ENCODE measurements around the gene PRSS48. TPM values are rescaled to one million over a fixed set of nuclear protein-coding genes. Genes with fewer than 3 reads are reported as not detected.
"Not testable (repeated sequence)": the region's sequence is repeated elsewhere in the genome, so short reads cannot be mapped to it uniquely, and the experiment has no call there.

Gene PRSS48
- total RNA-seq, 1 donor from 2014 or later, result not detected

DNA sequence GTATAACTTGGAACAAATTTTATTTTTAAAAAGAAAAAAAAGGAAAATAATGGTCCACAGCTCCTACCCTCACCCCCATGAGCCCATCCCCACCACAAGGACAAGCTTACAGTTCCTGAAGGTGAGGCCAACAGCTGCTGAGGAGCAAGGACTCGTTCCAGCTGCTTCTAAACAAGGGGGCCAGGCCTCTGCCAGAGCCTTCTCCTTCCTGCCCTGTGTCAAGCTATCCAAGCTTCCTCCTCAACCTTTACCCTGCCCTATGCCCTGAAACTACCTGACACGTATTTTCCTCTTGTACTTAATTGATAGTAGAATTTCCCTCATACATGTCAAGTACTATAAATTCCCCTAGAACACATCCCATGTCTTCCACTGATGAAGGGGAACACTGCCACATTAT lies 39.7 kb downstream of the PRSS48 start:
- Histone ChIP-seq H3K27me3 (ENCODE audit: low read depth) (no peaks in the 10 kb centered on the region), H3K36me3 (no peaks in the 10 kb centered on the region), H3K4me1 (peaks cover 98% of the 10 kb centered on the region), H3K27ac (replicated peaks) (peak overlapping the region; percentile 89), H3K9me3 (replicated peaks) (no peaks in the 10 kb centered on the region), H3K4me3 (no peak overlapping the region)
- intact Hi-C loops (cut with micrococcal nuclease), result no loop called here
- DNase-seq, result no peak
- TF ChIP-seq, protein P1, sequence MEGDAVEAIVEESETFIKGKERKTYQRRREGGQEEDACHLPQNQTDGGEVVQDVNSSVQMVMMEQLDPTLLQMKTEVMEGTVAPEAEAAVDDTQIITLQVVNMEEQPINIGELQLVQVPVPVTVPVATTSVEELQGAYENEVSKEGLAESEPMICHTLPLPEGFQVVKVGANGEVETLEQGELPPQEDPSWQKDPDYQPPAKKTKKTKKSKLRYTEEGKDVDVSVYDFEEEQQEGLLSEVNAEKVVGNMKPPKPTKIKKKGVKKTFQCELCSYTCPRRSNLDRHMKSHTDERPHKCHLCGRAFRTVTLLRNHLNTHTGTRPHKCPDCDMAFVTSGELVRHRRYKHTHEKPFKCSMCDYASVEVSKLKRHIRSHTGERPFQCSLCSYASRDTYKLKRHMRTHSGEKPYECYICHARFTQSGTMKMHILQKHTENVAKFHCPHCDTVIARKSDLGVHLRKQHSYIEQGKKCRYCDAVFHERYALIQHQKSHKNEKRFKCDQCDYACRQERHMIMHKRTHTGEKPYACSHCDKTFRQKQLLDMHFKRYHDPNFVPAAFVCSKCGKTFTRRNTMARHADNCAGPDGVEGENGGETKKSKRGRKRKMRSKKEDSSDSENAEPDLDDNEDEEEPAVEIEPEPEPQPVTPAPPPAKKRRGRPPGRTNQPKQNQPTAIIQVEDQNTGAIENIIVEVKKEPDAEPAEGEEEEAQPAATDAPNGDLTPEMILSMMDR (IDR thresholded peaks at IDR 0.05; ENCODE audit: borderline replicate concordance), result no peak

DNA sequence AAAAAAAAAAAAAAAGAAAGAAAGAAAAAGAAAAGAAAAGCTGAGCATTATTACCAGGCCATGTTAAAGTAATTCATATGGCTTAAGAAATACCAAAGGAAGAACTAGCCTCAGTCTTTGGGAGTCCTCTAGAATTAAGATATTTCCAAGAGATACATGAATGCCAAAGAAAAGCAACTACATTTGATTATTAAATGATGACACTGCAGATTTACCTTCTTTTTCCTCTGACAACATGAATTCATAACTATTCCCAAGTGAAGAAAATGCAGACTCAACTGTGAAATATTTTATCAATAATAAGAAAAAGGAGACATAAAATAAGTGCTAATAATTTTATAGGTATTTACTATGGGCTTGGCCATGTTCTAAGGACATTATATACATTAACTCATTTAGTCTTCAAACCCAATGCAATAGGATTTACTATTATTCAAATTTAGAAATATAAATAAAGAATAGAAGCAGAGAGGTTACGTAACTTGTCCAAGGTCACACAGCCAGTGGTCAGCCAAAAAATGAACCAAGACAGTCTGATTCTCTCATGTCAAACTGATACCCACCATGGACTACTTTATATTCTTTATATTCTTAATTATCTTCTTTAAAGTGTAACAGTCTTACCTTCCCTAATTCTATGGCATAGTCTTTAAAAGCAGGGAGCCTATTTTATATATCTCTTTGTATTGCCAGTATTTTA lies 41.5 kb downstream of the PRSS48 start:
- H3K36me3 ChIP-seq, result no peaks in the 10 kb centered on the region
- peak overlapping the region; percentile 89 for H3K27ac ChIP-seq (replicated peaks)
- H3K9me3 ChIP-seq (replicated peaks), result no peaks in the 10 kb centered on the region
- H3K4me1 ChIP-seq, result peaks cover 98% of the 10 kb centered on the region
- no peaks in the 10 kb centered on the region for H3K27me3 ChIP-seq (ENCODE audit: low read depth)
- H3K4me3 ChIP-seq, result no peak overlapping the region
- TF ChIP-seq, protein P1 (IDR thresholded peaks at IDR 0.05; ENCODE audit: borderline replicate concordance), result no peak
- no peak for DNase-seq
- intact Hi-C loops (cut with micrococcal nuclease), result no loop called here

DNA sequence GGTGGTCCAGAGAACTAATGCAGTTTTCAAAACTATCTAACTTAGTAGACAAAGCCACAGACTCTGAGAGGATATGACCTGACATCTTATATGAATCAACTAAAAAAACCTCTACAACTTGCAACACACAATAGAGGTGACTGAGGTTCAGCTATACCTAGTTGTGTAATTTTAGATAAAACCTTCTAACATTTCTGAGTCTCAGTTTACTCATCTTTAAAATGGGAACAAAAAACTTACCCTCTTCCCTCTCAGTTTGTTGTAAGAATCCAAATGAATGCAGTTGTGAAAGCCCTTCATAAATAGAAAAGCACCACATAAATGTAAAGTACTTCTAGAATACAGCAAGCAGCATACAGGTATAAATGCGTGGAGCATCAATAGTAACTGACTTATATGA lies 42.5 kb downstream of the PRSS48 start:
- DNase-seq, result no peak
- Histone ChIP-seq H3K27me3 (ENCODE audit: low read depth) (no peaks in the 10 kb centered on the region), H3K4me3 (no peak overlapping the region), H3K36me3 (no peaks in the 10 kb centered on the region), H3K27ac (replicated peaks) (peak overlapping the region; percentile 94), H3K4me1 (peaks cover 98% of the 10 kb centered on the region), H3K9me3 (replicated peaks) (no peaks in the 10 kb centered on the region)
- TF ChIP-seq, protein P1 (IDR thresholded peaks at IDR 0.05; ENCODE audit: borderline replicate concordance), result no peak
- intact Hi-C loops (cut with micrococcal nuclease), result no loop called here

DNA sequence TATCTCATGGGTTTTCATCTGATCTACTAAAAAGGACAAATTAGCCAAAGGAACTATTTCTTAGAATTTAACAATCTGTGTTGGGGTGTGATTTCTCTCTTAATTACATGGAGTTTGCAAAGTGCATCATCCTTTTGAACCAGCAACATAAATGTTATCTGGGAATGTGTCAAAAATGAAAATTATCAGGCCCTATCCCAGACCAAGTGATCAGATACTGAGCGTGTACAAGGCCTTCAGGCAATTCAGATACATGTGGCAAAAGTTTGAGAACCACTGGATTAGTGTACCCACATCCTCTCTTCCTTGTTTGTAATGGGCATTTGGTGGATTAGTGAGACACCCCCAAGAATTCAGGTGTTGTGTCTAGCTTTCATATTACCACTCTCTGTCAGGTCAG lies 44.6 kb downstream of the PRSS48 start:
- H3K4me1 ChIP-seq, result peaks cover 94% of the 10 kb centered on the region
- H3K9me3 ChIP-seq (replicated peaks), result no peaks in the 10 kb centered on the region
- DNase-seq, result no peak
- TF ChIP-seq, protein P1 (IDR thresholded peaks at IDR 0.05; ENCODE audit: borderline replicate concordance), result no peak
- peak overlapping the region; percentile 77 for H3K4me3 ChIP-seq
- no peaks in the 10 kb centered on the region for H3K36me3 ChIP-seq
- no peaks in the 10 kb centered on the region for H3K27me3 ChIP-seq (ENCODE audit: low read depth)
- intact Hi-C loops (cut with micrococcal nuclease), result no loop called here
- H3K27ac ChIP-seq (replicated peaks), result peak overlapping the region; percentile 94

DNA sequence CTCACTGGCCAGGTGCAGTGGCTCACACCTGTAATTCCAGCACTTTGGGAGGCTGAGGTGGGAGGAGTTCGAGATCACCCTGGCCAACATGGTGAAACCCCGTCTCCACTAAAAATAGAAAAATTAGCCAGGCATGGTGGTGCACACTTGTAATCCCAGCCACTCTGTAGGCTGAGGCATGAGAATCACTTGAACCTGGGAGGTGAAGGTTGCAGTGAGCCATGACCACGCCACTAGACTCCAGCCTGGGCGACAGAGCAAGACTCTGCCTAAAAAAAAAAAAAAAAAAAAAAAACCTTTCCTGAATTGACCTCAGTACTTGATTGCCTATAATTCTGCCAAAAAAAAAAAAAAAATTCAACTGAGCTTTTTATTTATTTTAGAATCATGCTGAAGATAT lies 45.2 kb downstream of the PRSS48 start:
- DNase-seq; intact Hi-C loops (cut with micrococcal nuclease); H3K36me3 ChIP-seq; H3K9me3 ChIP-seq (replicated peaks); H3K27me3 ChIP-seq (ENCODE audit: low read depth): not testable (repeated sequence)
- H3K27ac ChIP-seq (replicated peaks), result peak overlapping the region; percentile 94
- H3K4me1 ChIP-seq, result peaks cover 89% of the 10 kb centered on the region
- peak overlapping the region; percentile 77 for H3K4me3 ChIP-seq

DNA sequence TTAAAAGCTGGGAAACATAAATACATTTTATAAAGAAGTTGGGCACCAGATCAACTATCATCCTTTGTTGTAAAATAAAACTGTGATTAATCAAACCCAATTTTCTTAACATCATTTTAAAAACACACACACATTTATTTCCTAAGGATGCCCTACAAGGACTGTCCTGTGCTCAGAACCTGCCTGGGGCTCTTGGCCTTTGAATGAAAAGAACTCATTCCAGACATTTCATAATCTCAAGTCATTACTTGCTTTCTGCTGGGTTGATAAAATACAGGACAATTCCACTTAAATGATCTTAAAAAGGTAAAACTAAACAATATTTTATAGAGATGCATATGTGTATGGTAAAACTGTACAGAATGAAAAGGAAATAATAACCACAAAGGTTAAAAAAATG lies 45.6 kb downstream of the PRSS48 start:
- H3K36me3 ChIP-seq, result no peaks in the 10 kb centered on the region
- no peaks in the 10 kb centered on the region for H3K9me3 ChIP-seq (replicated peaks)
- intact Hi-C loops (cut with micrococcal nuclease), result no loop called here
- peak overlapping the region; percentile 94 for H3K27ac ChIP-seq (replicated peaks)
- H3K27me3 ChIP-seq (ENCODE audit: low read depth), result no peaks in the 10 kb centered on the region
- TF ChIP-seq, protein P1 (IDR thresholded peaks at IDR 0.05; ENCODE audit: borderline replicate concordance), result no peak
- no peak for DNase-seq
- H3K4me1 ChIP-seq, result peaks cover 85% of the 10 kb centered on the region
- peak overlapping the region; percentile 77 for H3K4me3 ChIP-seq
